OCI-M2 (cell line): ENCODE results near the gene PPP5C.
"Not testable (repeated sequence)": the region's sequence is repeated elsewhere in the genome, so short reads cannot be mapped to it uniquely, and the experiment has no call there.

Experiments used
- DNase-seq: peaks from one replicate; lab custom pipeline; 2025; ENCODE audit not compliant: unreplicated experiment; lab: John Stamatoyannopoulos, UW

The PPP5C gene, protein sequence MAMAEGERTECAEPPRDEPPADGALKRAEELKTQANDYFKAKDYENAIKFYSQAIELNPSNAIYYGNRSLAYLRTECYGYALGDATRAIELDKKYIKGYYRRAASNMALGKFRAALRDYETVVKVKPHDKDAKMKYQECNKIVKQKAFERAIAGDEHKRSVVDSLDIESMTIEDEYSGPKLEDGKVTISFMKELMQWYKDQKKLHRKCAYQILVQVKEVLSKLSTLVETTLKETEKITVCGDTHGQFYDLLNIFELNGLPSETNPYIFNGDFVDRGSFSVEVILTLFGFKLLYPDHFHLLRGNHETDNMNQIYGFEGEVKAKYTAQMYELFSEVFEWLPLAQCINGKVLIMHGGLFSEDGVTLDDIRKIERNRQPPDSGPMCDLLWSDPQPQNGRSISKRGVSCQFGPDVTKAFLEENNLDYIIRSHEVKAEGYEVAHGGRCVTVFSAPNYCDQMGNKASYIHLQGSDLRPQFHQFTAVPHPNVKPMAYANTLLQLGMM

DNA sequence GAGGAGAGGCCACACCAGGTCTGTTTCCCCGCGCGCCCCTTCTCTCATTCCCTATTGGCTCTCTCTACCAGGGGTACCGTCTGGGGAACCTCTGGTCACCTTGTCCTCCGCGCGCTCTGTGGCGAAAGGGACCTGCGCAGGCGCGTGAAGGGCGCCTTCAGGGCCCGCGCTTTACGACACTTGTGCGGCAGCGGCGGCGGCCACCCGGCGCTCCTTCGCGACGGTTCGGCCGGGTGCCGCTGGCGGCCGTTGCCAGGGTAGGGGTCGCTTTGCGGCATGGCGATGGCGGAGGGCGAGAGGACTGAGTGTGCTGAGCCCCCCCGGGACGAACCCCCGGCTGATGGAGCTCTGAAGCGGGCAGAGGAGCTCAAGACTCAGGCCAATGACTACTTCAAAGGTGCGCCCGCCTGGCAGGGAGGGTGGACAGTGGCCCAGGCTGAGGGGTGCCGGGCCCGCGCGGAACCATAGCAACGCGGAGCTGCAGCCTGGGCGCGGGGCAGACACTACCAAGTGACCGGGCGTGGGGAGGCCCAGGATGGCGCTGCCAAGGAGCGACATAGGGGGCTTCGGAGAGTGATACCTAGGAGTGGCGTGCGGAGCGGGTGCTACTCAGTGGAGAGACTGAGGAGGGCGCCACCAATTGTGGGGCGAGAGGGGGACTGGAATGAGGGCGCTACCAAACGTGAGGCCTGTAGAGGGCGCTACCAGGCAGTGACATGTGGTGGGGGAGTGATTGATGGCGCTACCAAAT is at the start of gene PPP5C:
Gene PPP5C, plus strand, starts transcription at position 267 of the 751 bp plus-strand sequence. Its CDS starts 10 bp downstream, at position 277.
- peak; percentile 73 for DNase-seq

GRCh38 chr19:46297700-46298478 is 49.0 kb upstream of the PPP5C start:
- no peak for DNase-seq

GRCh38 chr19:46298479-46299003 is 48.3 kb upstream of the PPP5C start:
- no peak for DNase-seq

GRCh38 chr19:46299004-46299509 is 47.8 kb upstream of the PPP5C start:
- no peak for DNase-seq

GRCh38 chr19:46299695-46300094 is 47.2 kb upstream of the PPP5C start:
- DNase-seq, result no peak

DNA sequence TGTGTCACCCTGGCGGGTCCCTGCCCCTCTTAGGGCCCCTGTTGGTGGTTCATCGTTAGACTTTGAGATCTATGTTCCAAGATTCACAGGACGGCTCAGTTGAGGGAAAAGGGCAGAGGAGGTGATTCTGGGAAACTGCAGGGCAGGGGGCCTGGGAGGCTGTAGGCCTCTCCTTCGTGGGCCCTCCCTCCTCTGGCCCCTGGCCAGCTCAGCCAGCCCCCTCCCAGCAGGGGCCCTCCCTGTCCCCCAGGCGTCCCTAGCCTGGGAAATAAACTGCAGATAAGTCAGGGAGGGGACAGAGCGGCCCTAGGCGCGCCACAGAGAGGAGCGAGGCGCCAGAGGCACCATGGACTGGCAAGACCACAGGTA is 43.6 kb upstream of the PPP5C start:
- DNase-seq, result no peak

DNA sequence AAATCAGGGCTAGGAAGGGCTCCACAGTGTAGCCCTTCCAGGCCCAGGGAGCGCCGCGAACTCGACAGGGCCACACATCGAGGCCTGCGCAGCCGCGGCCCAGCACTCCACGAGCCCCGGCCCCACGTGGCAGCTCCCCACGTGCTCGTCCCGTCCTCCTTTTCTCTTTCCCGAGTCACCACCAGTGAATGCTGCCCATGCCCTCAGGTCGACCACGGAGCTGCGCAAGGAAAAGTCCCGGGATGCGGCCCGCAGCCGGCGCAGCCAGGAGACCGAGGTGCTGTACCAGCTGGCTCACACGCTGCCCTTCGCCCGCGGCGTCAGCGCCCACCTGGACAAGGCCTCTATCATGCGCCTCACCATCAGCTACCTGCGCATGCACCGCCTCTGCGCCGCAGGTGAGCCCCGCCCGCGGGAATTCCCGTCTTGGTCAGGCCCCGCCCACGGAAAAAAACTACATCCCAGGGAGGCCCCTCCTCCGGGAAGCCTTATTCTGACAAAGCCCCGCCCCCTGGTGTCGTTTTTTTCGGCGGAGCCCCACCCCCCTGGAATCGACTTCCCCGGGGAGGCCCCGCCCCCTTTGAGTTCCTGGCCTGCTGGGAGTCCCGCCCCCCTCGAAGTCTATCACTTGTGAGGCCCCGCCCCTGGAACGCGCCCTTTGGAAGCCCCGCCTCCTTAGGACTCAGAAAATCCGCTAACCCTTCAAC is 43.0 kb upstream of the PPP5C start:
- DNase-seq, result no peak

DNA sequence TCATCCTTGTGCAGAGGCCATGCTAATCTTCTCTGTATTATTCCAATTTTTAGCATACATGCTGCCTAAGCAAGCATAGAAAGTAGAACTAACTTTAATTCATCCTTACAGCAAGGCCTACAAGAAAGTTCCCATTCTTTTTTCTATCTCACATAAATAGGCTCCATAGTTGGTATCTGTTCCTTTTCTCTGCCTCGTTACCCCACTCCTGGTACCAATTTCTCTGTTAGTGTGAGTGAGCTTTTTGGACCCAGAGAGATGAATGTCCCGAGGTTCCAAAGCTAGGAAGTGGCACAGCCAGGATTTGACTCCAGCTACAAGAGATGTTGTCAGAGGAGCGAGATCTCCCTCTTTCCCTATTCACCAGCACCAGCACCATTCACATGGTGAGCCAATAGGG is 40.4 kb upstream of the PPP5C start:
- no peak for DNase-seq

DNA sequence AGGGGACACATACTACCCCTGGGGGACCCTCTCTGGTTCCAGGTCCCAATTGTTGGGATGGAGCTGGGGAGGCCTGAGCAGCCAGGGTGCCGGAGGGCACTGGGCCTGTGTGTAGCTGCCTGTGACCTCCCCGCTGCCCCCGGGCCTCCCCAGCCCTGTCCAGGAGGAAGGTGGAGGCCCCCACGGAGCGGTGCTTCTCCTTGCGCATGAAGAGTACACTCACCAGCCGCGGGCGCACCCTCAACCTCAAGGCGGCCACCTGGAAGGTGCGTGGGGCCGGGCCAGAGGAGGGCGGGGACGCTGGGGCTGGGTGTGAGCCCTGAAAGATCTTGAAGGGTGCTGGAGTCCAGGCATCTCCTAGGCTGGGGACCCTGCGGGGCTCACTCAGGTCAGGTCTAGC is 38.4 kb upstream of the PPP5C start:
- no peak for DNase-seq

DNA sequence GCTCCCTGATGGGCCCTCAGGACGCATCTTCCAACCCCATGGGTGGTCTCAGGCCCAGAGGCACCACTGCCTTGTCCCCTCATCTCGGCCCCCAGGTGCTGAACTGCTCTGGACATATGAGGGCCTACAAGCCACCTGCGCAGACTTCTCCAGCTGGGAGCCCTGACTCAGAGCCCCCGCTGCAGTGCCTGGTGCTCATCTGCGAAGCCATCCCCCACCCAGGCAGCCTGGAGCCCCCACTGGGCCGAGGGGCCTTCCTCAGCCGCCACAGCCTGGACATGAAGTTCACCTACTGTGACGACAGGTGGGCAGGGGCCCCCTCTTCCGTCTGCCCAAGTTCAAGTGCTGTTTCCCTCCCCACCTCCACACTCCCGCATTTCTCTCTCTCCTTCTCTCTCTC is 37.8 kb upstream of the PPP5C start:
- DNase-seq, result no peak

DNA sequence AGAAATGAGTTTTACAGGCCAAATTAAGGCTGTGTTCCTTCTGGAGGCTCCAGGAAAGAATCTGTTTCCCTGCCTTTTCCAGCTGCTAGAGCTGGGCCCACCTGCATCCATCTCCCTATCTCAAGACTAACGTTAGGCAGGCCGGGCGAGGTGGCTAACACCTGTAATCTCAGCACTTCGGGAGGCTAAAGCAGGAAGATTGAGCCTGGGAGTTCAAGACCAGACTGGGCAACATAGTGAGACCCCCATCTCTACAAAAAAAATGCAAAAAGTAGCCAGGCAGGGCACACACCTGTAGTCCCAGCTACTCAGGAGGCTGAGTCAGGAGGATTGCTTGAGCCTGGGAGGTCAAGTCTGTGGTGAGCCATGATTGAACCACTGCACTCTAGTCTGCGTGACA is 35.4 kb upstream of the PPP5C start:
- DNase-seq, result no peak

GRCh38 chr19:46313540-46314469 is 33.1 kb upstream of the PPP5C start:
- DNase-seq, result not testable (repeated sequence)

GRCh38 chr19:46317339-46317738 is 29.5 kb upstream of the PPP5C start:
- no peak for DNase-seq

GRCh38 chr19:46319613-46320012 is 27.3 kb upstream of the PPP5C start:
- DNase-seq, result no peak

DNA sequence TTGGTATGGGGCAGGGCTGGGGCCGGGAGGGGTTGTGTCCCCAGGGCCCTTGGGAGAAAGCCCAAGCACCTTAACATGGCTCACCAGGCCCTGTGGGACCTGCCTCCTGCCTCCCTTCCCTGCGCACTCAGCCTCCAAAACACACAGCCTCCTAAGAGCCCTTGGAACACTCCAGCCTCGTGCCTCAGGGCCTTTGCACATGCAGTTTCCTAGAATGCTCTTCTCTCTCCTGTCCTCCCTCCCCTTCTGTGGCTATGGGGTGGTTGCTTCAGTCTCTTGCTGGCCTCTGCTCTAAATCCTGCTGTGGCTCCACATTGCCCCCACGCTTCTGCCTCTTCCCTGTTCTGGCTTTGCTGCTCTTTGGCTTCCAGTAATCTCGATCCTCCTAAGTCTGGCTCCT is 26.3 kb upstream of the PPP5C start:
- DNase-seq, result no peak

DNA sequence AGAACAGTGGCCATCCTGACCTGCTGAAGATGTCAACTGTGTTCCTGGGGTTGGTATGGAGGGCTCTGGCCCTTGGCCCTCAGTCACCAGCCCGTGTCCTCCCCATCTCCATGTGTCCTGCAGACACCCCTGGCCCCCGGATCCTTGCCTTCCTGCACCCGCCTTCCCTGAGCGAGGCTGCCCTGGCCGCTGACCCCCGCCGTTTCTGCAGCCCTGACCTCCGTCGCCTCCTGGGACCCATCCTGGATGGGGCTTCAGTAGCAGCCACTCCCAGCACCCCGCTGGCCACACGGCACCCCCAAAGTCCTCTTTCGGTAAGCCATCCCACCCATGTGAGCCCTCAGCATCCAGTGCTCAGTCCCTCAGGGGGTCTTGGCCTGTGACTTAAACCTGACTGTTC is 25.2 kb upstream of the PPP5C start:
- DNase-seq, result no peak

DNA sequence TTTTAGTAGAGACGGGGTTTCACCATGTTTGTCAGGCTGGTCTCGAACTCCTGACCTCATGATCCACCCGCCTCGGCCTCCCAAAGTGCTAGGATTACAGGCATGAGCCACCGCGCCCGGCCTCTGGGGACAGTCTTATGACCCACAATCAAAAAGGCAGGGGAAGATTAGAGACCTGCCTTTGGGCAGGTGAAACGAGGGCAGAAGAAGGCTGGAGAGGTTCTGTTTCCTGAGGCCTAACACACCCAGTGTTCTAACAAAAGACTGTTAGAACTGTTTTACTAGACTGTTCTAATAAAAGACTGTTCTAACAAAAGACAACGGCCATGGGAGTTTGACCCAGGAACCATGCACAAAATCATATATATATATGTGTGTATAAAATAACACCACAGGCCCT is 23.7 kb upstream of the PPP5C start:
- DNase-seq, result not testable (repeated sequence)

DNA sequence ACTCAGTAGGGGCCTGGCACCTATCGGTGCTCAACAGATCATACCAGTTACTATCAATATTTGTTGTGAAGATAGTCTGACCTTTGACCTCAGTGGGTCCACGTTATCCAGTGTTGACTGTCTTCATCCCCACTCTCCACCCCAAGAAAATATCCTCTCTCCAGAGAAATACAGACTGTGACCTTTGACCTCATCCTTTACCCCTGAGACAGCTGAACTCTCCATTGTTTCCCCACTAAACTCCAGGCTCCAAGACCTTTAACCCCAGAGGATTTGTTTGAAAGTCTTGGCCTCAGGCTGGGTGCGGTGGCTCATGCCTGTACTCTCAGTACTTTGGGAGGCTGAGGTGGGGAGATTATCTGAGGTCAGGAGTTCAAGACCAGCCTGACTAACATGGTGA is 22.6 kb upstream of the PPP5C start:
- no peak for DNase-seq

DNA sequence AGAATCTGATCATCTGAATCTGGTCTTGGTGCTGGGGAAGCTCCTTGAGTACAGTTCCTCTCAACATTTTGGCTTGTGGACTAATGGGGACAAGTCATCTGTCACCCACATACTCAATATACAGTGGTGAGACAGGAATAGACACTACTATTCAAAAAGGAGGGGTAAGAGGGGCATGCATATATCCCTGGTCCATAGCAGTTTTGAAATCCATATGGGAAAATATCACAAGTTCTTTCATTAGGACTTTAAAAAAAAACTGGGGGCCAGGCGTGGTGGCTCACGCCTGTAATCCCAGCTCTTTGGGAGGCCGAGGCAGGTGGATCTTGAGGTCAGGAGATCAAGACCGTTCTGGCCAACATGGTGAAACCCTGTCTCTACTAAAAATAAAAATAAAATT is 20.3 kb upstream of the PPP5C start:
- DNase-seq, result no peak
